ENCODE results near the gene LAMB4.
"Not testable (repeated sequence)": the region's sequence is repeated elsewhere in the genome, so short reads cannot be mapped to it uniquely, and the experiment has no call there.

LAMB4 gene

DNA sequence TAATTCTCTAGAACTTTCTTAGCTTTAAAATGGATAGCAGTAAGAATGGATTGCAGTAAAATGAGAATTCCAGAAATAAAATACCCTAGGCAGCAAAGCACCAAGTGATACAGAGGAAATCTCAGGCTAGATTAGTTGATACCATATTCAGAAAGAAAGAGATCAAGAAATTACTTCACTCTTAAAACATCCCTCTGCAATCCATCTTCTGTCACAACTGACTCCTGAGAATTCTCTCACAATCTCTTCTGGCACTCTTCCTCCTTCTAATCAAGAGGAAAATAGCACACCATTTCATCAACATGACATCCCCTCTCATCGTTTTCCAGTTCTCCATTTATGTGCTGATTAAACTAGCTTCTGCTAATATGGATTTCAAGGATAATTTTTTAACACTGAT is 85.0 kb downstream of the LAMB4 start:
- no peak for DNase-seq (ENCODE audit: low read depth)

DNA sequence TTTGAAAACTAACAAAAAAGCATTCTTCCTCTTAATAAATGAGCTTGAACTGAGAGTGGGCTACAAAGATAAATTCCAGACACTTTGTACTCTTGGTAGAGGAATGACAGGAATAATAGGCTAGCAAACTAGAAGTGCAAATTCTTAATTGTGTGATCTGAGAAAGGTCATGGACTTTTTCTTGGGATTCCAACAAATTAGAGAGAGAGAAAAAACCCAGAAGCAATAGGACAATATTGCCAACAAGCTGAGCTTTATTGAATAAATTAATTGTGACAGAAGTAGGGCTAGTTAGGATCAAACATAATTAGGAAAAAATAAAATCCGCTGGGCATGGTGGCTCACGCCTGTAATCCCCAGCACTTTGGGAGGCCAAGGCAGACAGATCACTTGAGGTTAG is 85.8 kb downstream of the LAMB4 start:
- DNase-seq (ENCODE audit: low read depth): no peak

DNA sequence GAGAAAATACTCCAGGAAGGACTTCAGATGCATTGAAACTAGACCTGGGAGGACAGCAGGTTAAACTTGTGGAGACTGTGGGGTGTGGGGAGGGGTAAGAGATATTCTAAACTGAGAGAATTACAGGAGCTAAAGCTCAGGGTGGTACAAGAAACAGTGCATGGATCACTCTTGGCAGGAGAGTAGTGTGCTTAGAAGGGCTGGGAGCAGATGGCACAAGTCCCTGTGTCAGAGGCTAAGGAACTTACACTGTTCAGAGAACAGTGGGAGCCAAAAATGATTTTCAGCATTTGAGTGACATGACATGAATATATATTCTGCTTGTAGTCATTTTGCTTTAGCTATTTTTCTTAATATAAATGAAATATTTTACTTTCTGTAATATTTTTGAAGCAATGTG is 91.2 kb downstream of the LAMB4 start:
- no peak for DNase-seq (ENCODE audit: low read depth)

DNA sequence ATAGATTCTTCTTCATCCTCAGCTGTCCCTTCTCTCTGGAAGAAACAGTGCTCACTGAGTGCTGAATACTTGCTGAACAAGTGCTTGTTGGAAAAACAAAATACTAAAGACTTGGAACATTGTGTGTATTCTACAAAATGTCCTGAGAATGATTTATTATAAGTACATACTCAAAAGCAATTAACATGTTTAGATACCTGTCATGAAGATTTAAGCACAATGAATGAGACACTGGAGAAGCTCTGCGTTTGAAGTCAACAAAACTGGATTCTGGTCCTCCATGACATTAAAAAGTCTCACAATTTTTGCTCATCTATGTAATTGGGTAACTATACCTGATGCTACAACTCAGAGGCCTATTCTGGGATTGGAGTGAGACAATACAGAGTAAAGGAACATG is 92.4 kb downstream of the LAMB4 start:
- no peak for DNase-seq (ENCODE audit: low read depth)

DNA sequence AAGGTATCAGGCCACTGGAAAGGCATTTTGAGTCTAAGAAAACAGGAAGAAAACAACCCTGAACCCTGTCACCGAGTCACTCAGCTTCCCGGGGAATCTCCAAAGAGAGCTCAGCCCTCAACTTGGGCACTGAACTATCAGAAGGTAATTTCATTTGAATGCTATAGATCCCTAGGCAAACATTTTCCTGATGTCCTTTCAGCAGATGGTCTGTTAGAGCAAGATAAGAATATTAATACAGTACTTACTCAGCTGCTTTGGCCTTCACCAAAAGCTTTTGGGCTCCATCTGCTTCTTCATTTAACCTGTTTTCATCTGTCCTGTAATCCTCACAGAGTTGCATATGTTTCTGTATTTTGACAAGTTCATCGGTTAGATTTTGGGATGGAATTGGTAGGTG is 93.0 kb downstream of the LAMB4 start:
- DNase-seq (ENCODE audit: low read depth): no peak

DNA sequence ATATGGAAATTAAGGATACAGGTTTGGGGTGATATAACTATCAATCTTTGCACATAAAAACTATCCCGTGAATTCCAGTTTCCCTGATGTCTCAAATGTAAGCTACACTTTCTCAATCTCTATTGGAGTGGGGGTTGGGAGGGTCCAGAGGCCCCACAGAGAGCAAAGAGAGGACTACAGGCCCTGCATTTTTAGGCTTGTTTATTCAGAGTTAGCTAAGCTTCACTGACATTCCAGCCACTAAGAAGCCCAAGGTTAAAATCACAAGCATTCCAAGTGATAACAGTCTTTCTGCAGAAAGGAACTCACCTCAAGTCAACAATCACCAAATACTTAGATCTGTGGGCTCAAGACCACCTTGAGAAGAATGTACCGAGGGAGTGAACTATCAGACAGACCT is 95.6 kb downstream of the LAMB4 start:
- DNase-seq (ENCODE audit: low read depth): no peak

DNA sequence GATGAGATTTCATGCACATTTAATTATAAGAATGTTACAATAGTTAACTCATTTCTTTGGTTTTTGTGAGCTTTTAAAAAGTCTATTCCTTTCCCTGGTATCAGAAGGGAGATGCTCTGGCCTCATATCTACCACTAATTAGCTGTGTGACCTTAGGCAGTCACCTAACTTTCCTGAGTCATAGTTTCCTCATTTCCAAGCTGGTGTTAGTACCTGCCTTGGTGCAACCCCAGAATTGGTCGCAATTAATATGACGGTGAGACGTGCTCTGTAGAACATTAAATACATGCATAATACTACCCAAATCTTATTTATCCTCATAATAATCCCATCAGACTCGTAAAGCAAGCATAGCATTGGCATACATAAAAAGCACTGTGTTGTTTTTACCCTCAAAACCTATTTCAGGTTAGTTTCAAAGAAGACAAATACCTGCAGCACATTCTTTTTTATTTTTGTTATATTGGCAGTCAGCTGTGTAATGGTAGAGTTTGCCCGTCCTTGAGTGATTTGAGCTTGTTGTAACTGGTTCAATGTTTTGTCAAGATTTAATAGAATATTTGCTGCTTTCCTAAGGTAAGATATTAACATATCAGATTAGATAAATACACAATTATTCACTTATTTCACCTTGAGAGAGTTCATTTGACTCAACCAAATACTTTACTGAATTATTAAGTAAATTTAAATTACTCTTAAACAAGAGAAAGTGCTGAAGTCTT is 96.2 kb downstream of the LAMB4 start:
- DNase-seq (ENCODE audit: low read depth): no peak

DNA sequence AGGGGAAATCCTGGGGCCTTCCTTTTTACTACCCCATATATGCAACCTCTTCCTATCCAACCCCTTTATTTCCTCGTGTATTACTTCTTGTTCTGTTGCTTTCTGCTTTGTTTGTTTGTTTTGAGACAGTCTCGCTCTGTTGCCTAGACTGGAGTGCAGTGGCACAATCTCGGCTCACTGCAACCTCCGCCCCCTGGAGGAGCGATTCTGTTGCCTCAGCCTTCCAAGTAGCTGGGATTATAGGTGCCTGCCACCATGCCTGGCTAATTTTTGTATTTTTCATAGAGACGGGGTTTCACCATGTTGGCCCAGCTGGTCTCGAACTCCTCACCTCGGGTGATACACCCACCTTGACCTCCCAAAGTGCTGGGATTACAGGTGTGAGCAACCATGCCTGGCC is 96.9 kb downstream of the LAMB4 start:
- not testable (repeated sequence) for DNase-seq (ENCODE audit: low read depth)

DNA sequence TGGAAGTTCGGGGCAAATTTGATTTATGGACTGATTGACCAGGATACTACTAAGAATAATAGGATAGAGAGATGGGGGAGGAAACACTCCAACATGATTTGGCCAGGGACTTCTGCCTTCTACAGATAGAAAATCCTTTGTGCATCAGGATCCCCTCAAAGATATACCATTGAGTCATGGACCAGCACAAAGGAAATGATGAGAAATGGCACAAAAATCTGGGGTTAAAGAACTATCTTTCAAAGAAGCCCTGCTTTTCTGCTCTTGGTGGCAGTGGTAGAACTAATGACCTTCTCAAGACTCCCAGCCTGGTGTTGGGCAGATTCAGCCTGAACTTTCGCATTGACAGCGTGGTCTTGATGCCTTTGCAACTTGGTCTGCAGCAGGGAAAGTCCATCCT is 99.6 kb downstream of the LAMB4 start:
- DNase-seq (ENCODE audit: low read depth): no peak

DNA sequence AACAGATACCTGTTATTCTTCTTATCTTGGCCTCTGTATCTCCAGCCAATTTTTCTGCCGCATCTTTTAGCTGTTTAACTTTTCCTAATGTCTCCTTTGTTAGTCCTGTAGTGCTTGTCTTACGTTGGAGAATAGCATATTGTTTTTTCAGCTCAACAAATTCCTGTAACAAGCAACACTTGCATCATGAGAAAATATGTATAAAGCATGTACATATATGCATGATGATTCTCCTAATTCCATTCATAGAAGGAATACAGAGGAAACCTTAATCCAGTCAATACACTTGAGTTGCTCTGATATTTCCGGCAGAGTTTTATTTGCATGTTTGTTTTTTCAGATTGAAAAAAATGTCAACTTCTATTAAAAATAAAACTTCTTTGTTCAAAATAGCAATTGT is 101.1 kb downstream of the LAMB4 start:
- no peak for DNase-seq (ENCODE audit: low read depth)

DNA sequence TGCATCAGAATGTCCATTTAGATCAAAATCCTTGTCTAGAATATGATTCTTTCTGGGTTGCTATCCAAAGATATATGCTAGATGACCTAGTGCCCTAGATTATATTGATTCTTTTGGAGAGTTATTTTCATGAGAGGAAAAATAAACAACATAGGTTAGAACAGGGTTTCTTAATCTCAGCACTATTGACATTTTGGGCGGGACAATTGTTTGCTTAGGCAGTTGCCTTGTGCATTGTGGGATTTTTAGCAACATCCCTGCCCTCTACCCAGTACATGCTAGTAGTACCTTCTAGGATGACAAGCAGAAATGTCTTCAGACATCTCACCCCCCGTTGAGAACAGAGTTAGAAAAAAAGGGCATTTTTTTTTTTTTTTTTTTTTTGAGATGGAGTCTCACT is 102.0 kb downstream of the LAMB4 start:
- no peak for DNase-seq (ENCODE audit: low read depth)

DNA sequence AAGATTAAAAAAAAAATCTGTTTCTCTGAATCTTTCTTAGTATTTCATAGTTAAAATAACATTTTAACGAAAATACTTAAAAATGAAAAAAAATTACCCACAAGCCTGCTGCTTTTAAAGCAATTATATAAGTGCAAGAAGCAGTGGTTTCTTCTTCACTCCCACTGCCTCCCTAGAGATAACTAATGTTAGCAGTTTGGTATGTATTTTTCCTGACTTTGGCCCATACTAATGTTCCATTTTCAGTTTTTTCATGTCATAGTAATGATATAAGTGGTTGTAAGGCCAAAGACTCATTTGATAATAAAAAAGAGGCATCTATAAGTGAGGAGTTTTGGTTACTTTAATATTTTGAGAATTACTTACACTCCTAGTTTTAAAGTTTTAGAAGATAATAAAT is 102.9 kb downstream of the LAMB4 start:
- DNase-seq (ENCODE audit: low read depth): no peak

DNA sequence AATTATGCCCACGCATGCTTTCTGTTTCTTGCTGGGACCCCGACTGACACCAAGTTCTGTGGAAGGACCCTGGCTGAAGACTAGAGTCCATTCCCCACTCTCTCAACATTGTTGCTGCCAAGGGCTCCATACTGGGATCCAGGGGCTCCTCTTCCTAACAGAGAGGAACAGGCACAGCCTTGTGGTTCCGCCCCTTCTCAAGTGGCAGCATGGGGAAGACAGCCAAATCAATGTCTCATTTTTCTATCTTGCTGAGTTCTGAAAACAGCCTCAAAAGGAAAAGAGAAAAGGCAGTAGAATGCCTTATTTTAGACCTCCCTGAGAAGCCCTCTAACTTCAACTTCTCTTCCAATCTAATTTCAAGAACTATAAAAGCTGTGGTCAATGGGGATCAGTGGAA is 103.5 kb downstream of the LAMB4 start:
- no peak for DNase-seq (ENCODE audit: low read depth)

DNA sequence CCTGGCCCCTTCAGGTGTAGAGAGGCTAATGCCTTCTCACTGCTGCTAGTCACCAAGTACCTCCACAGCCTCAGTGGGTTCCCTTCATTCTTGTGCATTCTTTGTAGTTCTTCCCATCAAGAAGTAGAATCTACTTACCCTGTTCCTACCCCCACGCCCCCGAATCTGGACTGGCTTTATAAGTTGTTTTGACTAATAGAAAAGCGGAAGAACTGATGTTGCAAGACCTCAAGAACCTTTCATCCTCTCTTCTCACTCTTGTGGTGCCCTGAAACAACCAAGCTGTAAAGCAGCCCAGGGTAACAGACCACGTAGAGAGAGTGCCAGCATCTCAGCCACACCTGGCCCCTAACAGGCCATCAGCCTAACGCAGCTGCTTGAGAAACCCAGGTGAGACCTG is 104.0 kb downstream of the LAMB4 start:
- no peak for DNase-seq (ENCODE audit: low read depth)

DNA sequence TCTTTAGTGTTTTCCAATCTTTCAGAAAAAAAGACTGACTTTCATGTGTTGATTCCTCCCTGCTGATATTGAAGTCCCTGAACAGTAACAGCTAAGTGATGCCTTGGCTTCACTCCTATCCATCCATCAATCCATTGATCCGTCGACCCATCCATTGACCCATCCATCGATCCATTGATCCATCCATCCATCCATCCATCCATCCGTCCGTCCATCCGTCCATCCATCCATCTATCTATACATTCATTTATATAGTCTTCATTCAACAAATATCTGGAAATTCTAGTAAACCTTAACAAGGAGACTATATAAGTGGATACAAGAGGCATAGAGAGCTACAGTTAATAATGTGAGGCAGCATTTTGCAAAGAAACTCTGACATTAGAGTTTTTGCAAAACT is 105.6 kb downstream of the LAMB4 start:
- no peak for DNase-seq (ENCODE audit: low read depth)

DNA sequence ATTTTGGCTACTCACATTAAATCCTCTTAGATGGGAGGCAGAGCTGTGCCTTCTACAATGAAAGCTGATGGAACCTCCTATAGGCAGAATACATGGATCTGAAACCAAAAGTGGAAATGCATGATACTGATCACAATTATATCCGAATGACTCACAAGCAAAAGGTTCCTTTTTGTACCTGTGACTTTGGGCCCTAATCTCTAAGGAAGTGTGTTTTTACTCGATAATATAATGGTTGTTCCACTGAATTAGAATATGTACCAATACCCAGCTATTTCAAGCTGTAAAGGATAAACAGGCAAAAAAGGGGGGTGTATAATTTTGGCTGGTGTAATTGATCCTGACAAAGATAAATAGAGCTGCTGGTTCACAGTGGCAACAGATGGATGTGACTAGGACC is 109.6 kb downstream of the LAMB4 start:
- no peak for DNase-seq (ENCODE audit: low read depth)

DNA sequence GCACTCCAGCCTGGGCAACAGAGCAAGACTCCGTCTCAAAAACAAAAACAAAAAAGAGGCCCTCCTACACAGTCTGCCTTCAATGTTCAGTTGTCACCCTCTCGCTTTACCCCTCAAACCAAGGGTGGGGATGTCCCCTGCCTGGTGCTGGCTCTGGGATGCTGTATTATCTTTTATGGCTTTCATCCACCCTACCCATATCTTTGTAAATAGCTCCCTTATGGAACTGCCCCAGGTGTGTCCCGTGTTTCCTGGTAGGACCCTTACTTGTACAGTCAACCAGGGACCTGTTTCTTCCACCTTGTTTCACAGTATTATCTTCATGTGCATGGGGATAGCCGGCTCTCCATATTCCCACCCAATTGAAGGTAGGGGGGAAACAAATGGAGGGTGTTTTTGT is 111.5 kb downstream of the LAMB4 start:
- DNase-seq (ENCODE audit: low read depth): no peak

DNA sequence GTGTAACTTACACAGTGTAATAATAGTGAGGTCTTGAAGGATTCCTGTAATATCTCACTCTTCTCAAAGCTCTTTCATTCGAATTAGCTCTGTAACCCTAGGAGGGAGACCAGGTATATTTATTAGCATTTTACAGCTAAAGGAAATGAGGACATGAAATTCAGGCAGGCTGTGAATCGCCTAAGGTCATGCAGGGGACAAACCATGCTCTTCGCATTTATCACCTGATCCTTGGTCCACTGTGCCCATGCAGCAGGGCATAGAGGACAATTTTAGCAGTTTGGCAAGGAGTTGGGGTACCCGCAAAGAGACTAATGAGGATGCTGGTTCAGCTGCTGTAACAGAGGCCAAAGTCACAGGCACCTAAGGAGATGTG is 112.4 kb downstream of the LAMB4 start:
- no peak for DNase-seq (ENCODE audit: low read depth)

DNA sequence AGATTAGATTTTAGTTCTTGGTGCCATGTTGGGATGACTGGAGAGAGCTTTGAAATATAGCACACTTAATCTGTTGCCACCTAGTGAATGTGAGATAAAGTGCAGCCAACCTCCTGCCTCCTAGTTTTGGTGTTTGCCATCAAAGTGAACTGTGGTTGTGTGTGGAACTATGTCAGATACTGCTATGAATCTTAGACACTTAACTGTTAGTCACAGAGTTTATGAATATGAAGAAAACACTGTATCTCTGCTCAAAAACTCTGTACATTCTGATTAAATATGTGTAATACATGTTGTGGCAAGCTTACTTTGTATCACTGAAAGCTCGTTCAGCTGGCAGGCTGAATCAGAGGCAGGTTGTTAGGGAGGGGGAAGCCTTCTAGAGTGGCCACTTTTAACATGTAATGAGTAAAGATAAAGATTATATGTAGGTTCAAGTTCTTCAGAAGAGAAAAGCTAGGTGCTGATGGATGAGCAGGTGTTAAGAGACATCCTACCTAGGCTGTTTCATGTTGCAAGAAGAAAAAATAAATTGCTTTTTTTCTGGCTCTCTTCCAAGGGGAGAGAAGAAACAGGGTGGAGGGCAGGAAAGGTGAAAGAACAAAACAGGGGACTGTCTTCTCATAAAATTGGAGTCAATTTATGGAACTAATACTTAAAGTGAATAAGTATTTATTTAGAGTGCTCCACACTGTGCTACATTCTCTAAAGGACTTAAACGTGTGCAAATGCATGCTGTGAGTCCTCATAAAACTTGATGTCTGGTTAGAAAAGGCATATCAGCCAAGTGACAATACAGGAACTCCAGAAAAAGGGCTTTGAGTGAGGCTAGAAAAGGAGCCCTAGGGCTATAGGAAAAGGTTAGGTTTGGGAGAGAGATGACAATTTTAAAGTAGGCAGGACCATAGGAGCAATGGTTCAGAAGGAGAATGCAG is 113.1 kb downstream of the LAMB4 start:
- no peak for DNase-seq (ENCODE audit: low read depth)

DNA sequence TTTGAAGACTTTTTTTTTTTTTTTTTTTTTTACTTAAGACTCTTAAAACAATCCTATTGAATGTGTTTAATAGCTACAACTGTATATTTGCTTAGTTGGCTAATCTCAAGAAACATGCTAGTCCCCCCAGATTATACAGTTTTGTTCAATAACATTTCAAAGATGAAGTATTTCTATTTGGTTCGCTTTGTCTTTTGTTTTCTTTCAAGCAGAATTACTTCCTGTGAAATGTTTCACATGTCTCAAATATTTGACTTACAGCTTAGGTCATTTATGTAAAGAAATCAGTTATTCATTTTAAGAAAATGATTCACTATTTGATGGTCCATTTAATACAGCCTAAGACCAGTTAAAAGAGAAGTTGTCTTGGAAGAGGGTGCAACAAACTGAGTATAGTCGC is 114.4 kb downstream of the LAMB4 start:
- no peak for DNase-seq (ENCODE audit: low read depth)

DNA sequence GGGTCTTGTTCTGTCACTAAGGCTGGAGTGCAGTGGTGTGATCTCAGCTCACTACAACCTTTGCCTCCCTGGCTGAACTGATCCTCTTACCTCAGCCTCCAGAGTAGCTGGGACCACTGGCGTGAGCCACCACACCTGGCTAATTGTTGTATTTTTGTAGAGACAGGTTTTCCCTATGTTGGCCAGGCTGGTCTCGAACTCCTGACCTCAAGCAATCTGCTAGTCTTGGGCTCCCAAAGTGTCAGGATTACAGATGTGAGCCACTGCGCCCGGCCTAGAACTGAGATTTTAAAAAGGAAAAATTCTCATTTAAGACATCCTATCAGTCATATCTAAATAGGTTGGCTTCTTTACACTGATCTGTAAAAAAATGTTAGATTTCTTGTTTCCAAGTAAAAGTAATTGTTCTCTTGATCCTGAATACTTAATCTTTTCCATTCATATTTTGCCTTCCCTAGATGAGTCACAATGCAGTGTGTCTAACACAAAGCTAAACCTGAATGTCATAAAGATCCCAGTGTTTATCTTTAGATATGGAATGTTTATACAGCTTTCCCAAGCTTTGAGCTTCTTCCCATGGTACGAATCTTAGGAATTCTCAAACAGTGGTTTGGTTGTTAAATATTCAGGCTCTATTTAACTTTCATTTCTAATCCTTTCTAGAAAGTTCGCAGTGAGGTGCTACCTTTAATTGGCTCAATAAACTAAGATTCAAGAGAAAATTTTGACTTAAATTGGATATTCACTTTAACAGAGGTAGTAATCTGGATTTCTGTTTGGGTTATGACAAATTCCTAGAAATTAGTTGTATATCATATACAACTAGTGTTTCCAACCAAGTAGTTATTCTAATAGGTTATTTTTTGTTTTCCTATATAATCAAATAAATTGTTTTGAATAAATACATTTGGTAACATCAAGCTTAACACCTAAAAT is 115.1 kb downstream of the LAMB4 start:
- no peak for DNase-seq (ENCODE audit: low read depth)

DNA sequence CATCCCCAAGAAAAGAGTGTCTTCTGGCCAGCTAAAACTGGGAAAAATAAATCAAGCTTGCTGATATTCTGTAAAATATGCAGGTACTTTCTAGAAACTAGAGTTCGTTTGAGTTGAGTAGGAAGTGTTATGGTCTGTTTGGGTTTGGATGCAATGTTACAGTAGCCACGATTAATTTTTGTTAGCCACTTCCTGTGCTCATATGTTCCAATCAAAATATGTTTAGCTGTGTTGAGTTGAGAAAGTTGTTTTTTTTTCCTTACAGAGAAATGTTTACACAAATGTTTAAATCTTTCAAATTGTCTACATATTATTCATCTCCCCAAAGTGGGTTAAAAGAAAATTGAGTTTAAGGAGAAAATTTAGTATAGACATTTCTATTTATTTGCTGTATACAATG is 115.9 kb downstream of the LAMB4 start:
- no peak for DNase-seq (ENCODE audit: low read depth)
